Activated CD8-positive, alpha-beta memory T cell treated with anti-CD3 and anti-CD28 coated beads for 1 hour (primary cell): ENCODE measurements around the gene YWHAG.
"Not testable (repeated sequence)": the region's sequence is repeated elsewhere in the genome, so short reads cannot be mapped to it uniquely, and the experiment has no call there.

Experiments
- DNase-seq, 2 donors: peaks; one replicate each; pipeline ENCODE4 v3.0.0-alpha.2; 2020; ENCODE audit warnings: low read depth in 1 of 2; ENCODE audit errors: extremely low read depth in 1 of 2

Gene YWHAG

GRCh38 chr7:76381814-76382213 is 23.0 kb upstream of the YWHAG start:
- no peak for DNase-seq

- DNase-seq, result no peak
These were observed 21.8 kb upstream of the YWHAG start for GRCh38 chr7:76380623-76380966.

DNA sequence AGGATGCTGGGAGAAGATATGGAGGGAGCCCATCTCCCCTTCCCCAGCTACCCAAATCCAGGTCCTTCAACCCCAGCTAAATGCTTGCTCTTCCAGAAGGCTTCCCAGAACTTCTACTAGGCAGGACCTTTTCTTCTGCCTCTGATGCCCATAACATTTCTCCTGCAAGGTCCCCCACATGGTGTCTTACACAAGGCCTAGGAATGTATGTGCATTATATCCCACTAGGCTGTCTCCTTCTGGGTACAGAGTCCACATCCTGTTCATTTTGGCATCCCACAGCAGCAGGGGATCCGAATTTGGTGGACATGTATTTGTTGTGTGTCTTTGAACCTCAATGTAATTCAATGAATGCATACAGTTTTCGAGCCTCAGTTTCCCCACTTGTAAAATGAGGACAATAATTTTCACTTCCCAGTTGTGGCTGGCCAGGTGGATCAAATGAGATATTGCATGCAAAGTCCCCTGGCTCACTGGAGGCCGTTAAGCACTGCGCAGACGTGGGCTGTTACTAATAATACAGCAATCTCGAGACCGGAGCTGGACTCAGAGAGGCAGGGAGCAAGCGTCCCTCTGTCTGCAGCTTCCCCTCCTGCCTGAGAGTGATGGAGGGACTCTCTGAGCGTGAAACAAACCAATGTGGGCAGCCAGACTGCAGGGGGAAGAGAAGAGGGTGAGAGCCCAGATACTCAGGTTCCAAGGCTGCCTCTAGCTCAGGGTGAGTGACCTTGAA is 18.6 kb upstream of the YWHAG start:
- DNase-seq, result no peak

GRCh38 chr7:76375251-76375650 is 16.5 kb upstream of the YWHAG start:
- DNase-seq, result no peak

DNA sequence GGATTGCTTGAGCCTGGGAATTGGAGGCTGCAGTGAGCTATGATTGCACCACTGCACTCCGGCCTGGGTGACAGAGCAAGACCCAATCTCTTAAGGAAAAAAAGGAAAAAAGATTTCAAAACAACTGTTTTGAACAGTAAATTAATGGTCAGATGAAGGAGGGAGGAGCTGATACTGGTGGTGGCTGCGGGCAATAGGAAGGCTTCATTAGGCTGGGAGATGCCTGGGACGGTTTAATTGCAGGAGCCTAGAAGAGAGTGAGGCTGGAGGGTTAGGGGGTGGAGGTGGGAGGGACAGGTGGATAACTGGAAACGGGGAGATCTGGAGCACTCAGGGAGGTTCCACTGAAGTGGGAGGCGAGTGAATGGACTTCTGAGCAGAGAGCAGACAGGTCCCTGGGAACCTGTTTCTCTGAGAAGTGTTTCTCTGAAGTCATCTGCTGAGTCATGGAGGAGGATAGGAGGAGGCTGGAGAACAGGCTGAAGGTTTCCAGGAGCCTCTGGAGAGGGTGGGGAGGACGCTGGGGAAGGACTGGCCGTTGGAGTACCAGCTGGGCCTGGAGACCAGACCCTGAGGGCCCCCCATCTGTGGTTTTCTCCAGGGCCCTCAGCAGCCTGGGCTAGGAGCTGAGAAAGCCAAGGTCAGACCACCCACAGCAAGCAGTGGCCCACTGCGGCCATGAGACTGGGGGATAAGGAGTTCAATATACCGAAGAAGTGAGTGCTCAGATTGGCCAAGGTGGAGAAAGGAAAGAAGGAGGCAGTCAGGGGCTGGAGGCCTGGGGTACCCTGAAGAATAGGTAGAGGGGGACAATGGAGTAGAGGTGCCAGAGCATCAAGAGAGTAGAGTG is 14.4 kb upstream of the YWHAG start:
- no peak for DNase-seq

DNA sequence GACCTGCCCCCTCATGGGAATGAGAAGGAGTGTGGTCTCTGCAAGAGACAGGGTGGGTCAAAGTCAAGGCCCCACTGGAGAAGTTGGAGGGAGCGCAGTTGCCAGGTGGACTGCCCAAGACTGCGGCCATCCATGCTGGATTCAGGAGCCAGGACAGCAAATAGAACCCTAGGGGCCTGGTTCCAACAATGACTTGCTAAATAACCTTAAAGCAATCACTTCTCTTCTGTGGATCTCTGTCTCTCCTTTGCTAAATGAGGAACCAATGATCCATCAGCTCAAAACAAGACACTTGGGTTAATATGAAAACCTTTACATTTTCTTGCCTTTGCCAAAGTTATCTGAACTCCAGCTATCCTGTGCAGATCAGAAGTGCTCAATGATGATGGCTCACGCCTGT is 12.6 kb upstream of the YWHAG start:
- DNase-seq, result no peak

- no peak for DNase-seq
These were observed 10.2 kb upstream of the YWHAG start for GRCh38 chr7:76369018-76369417.

- DNase-seq, result no peak
These were observed 9.4 kb upstream of the YWHAG start for GRCh38 chr7:76368190-76368589.

GRCh38 chr7:76364198-76364584 is 5.4 kb upstream of the YWHAG start:
- no peak for DNase-seq

- DNase-seq, result not testable (repeated sequence)
These were observed 5.0 kb upstream of the YWHAG start for GRCh38 chr7:76363754-76364153.

DNA sequence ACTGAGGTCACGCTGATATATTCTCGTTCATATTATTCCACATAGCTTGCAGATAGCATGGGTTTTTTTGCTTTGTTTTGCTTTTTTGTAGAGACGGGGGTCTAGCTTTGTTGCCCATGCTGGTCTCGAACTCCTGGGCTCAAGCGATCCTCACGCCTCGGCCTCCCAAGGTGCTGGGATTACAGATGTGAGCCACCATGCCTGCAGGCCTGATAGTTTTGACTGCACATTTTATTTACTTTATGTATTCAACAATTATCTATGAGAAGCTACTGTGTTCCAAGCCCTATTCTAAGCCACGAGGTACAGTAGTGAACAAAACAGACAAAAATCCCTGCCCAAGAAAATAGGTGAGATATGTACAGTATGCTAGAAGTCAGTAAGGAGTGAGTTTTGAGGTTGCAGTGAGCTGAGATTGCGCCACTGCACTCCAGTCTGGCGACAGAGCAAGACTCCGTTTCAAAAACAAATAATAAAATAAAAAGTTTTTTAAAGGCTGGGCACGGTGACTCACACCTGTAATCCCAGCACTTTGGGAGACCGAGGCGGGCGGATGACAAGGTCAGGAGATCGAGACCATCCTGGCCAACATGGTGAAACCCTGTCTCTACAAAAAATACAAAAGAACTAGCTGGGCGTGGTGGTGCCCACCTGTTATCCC is 1.3 kb upstream of the YWHAG start:
- no peak for DNase-seq

DNA sequence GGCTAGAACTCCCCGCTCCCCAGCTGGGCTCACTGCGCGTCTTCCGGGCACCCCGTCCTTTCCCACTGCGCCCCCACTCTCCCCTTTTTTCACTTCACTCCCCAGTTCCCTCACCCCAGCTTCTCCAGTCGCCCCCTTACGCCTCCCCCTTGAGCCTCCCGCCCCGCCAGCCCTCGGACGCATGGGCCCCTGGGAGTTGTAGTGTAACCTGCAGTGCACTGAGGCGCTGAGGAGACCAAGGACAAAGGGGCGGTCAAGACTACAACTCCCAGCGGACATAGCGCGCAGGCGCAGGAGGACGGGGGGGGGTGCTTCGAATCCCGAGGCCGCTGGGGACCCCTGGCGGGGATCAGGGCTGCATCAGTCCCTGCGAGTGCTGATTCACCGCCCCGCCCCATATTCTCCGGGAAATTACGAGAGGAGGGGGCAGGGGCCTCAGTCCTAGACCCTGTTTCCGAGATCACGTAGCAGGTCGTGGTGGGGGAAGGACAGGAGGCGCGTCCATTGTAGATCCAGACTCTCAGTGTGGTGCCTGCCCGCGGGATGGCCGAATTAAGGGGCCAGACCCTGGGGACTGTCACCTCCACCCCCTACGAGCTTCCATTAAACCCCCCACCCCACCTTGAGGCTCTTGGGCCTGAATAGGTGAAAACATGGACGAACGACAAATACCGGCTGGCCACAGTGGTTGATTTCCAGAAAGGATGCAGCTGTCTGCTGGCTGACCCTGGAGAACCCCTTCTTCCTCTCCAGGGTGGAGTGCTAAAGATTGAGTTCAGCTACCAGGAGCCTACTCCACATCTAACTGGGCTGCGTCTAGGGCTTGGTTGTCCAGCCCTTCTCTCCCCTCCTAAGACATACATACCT is 553 bp upstream of the YWHAG start:
- DNase-seq, result peak; percentile 86 to 90

- DNase-seq, result peak in 1 of 2 donors; percentile 35
These were observed 745 bp downstream of the YWHAG start for GRCh38 chr7:76358011-76358480.

DNA sequence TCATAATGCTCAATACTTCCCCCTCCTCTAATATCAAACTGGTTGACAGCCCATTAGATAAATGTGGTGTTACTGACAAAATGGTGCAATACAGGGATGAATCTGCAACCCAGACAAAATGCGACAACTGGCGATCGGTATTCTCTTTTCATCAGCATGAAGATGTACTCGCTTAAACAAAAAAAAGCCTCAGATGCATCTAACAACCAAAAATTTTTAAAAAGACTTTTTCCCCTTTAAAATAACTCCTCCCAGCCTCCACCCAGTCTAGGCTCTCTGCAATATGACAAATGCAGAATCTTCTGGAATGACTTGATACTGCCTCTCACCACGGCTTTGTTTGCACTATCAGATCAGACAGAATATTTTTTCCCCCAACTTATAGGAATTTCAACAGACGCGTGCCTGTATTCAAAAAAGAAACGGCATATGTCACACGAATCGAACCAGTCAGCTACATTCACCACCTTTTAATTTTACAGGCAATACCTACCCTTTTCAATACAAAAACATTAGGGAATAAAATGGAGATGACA is 1.2 kb downstream of the YWHAG start:
- DNase-seq, result no peak

- DNase-seq, result no peak
These were observed 2.0 kb downstream of the YWHAG start for GRCh38 chr7:76356823-76357222.

DNA sequence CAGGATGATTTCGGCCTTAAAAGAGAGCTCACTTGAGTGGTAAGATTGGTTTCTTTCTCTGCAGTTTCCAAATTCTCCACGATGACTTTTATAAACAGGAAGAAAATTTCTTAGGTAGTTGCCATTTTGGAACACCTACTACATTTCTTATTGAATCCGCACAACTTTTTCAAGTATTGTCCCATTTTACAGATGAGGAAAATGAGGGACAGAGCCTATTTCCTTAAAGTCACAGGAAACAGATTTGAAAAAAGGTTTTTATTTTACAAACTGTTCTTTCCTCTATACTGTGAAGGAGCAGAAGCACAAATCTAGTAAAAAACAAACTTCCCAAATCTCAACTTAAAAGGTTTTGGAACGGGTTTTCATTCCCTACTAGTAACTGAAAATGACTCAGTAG is 2.7 kb downstream of the YWHAG start:
- no peak for DNase-seq

GRCh38 chr7:76354981-76355730 is 3.6 kb downstream of the YWHAG start:
- no peak for DNase-seq

DNA sequence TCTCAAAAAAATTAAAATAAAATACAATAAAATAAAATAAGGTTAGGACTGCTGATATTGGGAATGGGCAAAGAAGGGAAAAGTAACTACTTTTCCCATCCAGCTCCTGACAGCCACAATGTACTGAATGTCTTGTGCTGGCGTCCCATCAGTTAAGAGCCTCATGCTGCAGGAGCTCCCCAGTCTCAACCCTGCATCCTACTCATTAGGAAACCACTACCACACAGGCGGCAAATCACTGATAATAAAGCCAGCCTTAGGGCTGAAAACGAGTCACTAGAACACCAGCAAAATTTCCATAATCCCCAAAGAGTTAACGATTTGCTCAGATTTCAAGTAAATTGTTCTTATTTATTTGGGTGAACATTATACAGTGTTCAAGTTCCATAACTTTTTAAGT is 4.3 kb downstream of the YWHAG start:
- DNase-seq, result no peak

DNA sequence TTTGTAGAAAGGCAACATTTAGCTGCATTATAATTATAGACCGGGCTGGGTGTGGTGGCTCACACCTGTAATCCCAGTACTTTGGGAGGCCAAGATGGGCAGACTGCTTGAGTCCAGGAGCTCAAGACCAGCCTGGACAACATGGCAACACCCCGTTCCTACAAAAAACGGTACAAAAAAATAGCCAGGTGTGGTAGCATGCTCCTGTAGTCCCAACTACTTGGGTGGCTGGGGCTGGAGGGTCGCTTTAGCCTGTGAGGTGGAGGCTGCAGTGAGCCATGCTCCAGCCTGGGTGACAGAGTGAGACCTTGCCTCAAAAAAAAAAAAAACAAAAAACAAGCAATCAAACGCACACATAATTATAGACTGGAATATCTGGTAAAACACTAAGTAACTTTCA is 5.0 kb downstream of the YWHAG start:
- no peak for DNase-seq

- no peak for DNase-seq
These were observed 6.6 kb downstream of the YWHAG start for GRCh38 chr7:76352193-76352592.
